Measurements from ENCODE around the gene POFUT1. TPM values are rescaled to one million over a fixed set of nuclear protein-coding genes. Genes with fewer than 3 reads are reported as not detected.

Gene POFUT1
- total RNA-seq, 2 experiments from 2014 or later = 23.9 to 24.2 TPM

- DNase-seq (no peak), ATAC-seq (ENCODE audit: low read depth) (no peak)
- Mint-ChIP-seq H3K36me3 (peaks cover 8% of the 10 kb centered on the region), H3K4me3 (peak overlapping the region; percentile 97), H3K27ac (peak overlapping the region; percentile 91), H3K9me3 (no peaks in the 10 kb centered on the region), H3K27me3 (no peaks in the 10 kb centered on the region), H3K4me1 (peaks cover 59% of the 10 kb centered on the region)
- POLR2A ChIA-PET = no interaction called here
Observed at GRCh38 chr20:32205843-32206759, 1.6 kb upstream of the POFUT1 start.

- no peaks in the 10 kb centered on the region for H3K9me3 Mint-ChIP-seq
- H3K4me3 Mint-ChIP-seq = peak overlapping the region; percentile 97
- peak overlapping the region; percentile 91 for H3K27ac Mint-ChIP-seq
- POLR2A ChIA-PET = interaction anchor here (0.6 to 0.7 kb wide), 3 partner anchors 16 to 404 kb away, joined by 3 to 6 read pairs (median 3); no protein-coding TSS in a partner anchor
- H3K27me3 Mint-ChIP-seq = no peaks in the 10 kb centered on the region
- peaks cover 61% of the 10 kb centered on the region for H3K4me1 Mint-ChIP-seq
- no peak for DNase-seq
- peaks cover 8% of the 10 kb centered on the region for H3K36me3 Mint-ChIP-seq
- ATAC-seq (ENCODE audit: low read depth) = peak; percentile 5
Observed at GRCh38 chr20:32206760-32207625, 687 bp upstream of the POFUT1 start.

- POLR2A ChIA-PET = interaction anchor here (0.7 kb wide), 1 partner anchor 78 kb away, joined by 6 read pairs; no protein-coding TSS in a partner anchor
- ATAC-seq (ENCODE audit: low read depth) (no peak), DNase-seq (no peak)
- Mint-ChIP-seq H3K27ac (peak overlapping the region; percentile 59), H3K27me3 (no peaks in the 10 kb centered on the region), H3K36me3 (peaks cover 8% of the 10 kb centered on the region), H3K9me3 (no peaks in the 10 kb centered on the region), H3K4me1 (peaks cover 58% of the 10 kb centered on the region), H3K4me3 (peak overlapping the region; percentile 87)
Observed at GRCh38 chr20:32208499-32209154, 947 bp downstream of the POFUT1 start.

GRCh38 chr20:32209850-32210605, 2.3 kb downstream of the POFUT1 start:
- POLR2A ChIA-PET = no interaction called here
- Mint-ChIP-seq H3K36me3 (peaks cover 10% of the 10 kb centered on the region), H3K9me3 (no peaks in the 10 kb centered on the region), H3K4me1 (peaks cover 50% of the 10 kb centered on the region), H3K4me3 (no peak overlapping the region), H3K27me3 (no peaks in the 10 kb centered on the region), H3K27ac (peak overlapping the region; percentile 26)
- DNase-seq = no peak
- ATAC-seq (ENCODE audit: low read depth) = no peak

GRCh38 chr20:32213870-32214269, 6.2 kb downstream of the POFUT1 start:
- H3K27me3 Mint-ChIP-seq = no peaks in the 10 kb centered on the region
- no peak for ATAC-seq (ENCODE audit: low read depth)
- no peak for DNase-seq
- POLR2A ChIA-PET = no interaction called here
- no peak overlapping the region for H3K27ac Mint-ChIP-seq
- peaks cover 33% of the 10 kb centered on the region for H3K36me3 Mint-ChIP-seq
- H3K4me3 Mint-ChIP-seq = no peak overlapping the region
- no peaks in the 10 kb centered on the region for H3K9me3 Mint-ChIP-seq
- H3K4me1 Mint-ChIP-seq = peaks cover 29% of the 10 kb centered on the region

GRCh38 chr20:32215147-32215546, 7.5 kb downstream of the POFUT1 start:
- Mint-ChIP-seq H3K27ac (no peak overlapping the region), H3K9me3 (no peaks in the 10 kb centered on the region), H3K4me3 (no peak overlapping the region), H3K27me3 (no peaks in the 10 kb centered on the region), H3K4me1 (peaks cover 22% of the 10 kb centered on the region), H3K36me3 (peaks cover 44% of the 10 kb centered on the region)
- POLR2A ChIA-PET = no interaction called here
- DNase-seq = no peak
- no peak for ATAC-seq (ENCODE audit: low read depth)

- Mint-ChIP-seq H3K36me3 (peaks cover 46% of the 10 kb centered on the region), H3K9me3 (no peaks in the 10 kb centered on the region), H3K4me3 (no peak overlapping the region), H3K4me1 (peaks cover 18% of the 10 kb centered on the region), H3K27ac (no peak overlapping the region), H3K27me3 (no peaks in the 10 kb centered on the region)
- POLR2A ChIA-PET = no interaction called here
- no peak for ATAC-seq (ENCODE audit: low read depth)
- no peak for DNase-seq
Observed at GRCh38 chr20:32215729-32216128, 8.0 kb downstream of the POFUT1 start.

- ATAC-seq (ENCODE audit: low read depth) = no peak
- H3K4me1 Mint-ChIP-seq = peaks cover 14% of the 10 kb centered on the region
Observed at GRCh38 chr20:32216179-32217142, 8.8 kb downstream of the POFUT1 start.

GRCh38 chr20:32218156-32218900, 10.6 kb downstream of the POFUT1 start:
- no peak for ATAC-seq (ENCODE audit: low read depth)
- Mint-ChIP-seq H3K36me3 (peaks cover 43% of the 10 kb centered on the region), H3K27me3 (no peaks in the 10 kb centered on the region), H3K4me3 (no peak overlapping the region), H3K27ac (peak overlapping the region; percentile 18), H3K9me3 (no peaks in the 10 kb centered on the region), H3K4me1 (peaks cover 7% of the 10 kb centered on the region)
- DNase-seq = no peak
- POLR2A ChIA-PET = no interaction called here

More at GRCh38 chr20:32216179-32217142, 8.8 kb downstream of the POFUT1 start:
- H3K27ac Mint-ChIP-seq = no peak overlapping the region
- H3K4me3 Mint-ChIP-seq = no peak overlapping the region
- H3K36me3 Mint-ChIP-seq = peaks cover 47% of the 10 kb centered on the region
- POLR2A ChIA-PET = no interaction called here
- H3K9me3 Mint-ChIP-seq = no peaks in the 10 kb centered on the region
- H3K27me3 Mint-ChIP-seq = no peaks in the 10 kb centered on the region
- no peak for DNase-seq

- POLR2A ChIA-PET = no interaction called here
- DNase-seq = no peak
- no peaks in the 10 kb centered on the region for H3K27me3 Mint-ChIP-seq
- H3K27ac Mint-ChIP-seq = peak overlapping the region; percentile 58
- no peaks in the 10 kb centered on the region for H3K9me3 Mint-ChIP-seq
- ATAC-seq (ENCODE audit: low read depth) = no peak
- H3K36me3 Mint-ChIP-seq = peaks cover 26% of the 10 kb centered on the region
- H3K4me1 Mint-ChIP-seq = peaks cover 1% of the 10 kb centered on the region
- no peak overlapping the region for H3K4me3 Mint-ChIP-seq
Observed at GRCh38 chr20:32224463-32224862, 16.8 kb downstream of the POFUT1 start.

GRCh38 chr20:32226391-32226790, 18.7 kb downstream of the POFUT1 start:
- no peak overlapping the region for H3K4me3 Mint-ChIP-seq
- H3K4me1 Mint-ChIP-seq = peaks cover 4% of the 10 kb centered on the region
- no peak for ATAC-seq (ENCODE audit: low read depth)
- peaks cover 22% of the 10 kb centered on the region for H3K36me3 Mint-ChIP-seq
- no peaks in the 10 kb centered on the region for H3K9me3 Mint-ChIP-seq
- POLR2A ChIA-PET = no interaction called here
- no peak for DNase-seq
- no peaks in the 10 kb centered on the region for H3K27me3 Mint-ChIP-seq
- H3K27ac Mint-ChIP-seq = peak overlapping the region; percentile 30
